Measurements from ENCODE around the gene AKT1.

The AKT1 gene

GRCh38 chr14:104826189-104826860 lies 30.8 kb upstream of the AKT1 start:
- Histone ChIP-seq H3K4me3 (peak overlapping the region; percentile 51 to 63), H3K4me1 (peaks cover 0 to 23% (median 20%) of the 10 kb centered on the region in 4 donors), H3K36me3 (no peaks in the 10 kb centered on the region), H3K9me3 (no peaks in the 10 kb centered on the region), H3K27me3 (no peaks in the 10 kb centered on the region), H3K27ac (peak overlapping the region; percentile 42 to 64)
- intact Hi-C loops (cut with DNase I; ENCODE audit: low total_unique reads) = loop anchor here (10.0 kb wide), 1 partner anchor 172 kb away; no protein-coding TSS in a partner anchor
- DNase-seq = peak; percentile 84 to 92
- TF ChIP-seq CTCF (IDR thresholded peaks at IDR 0.05) = peak; percentile 81 to 83

GRCh38 chr14:104824353-104824997 lies 28.9 kb upstream of the AKT1 start:
- DNase-seq = no peak
- Histone ChIP-seq H3K36me3 (no peaks in the 10 kb centered on the region), H3K9me3 (no peaks in the 10 kb centered on the region), H3K27ac (no peak overlapping the region), H3K27me3 (no peaks in the 10 kb centered on the region), H3K4me3 (no peak overlapping the region), H3K4me1 (peaks cover 0 to 30% (median 21%) of the 10 kb centered on the region in 4 donors)
- no peak for TF ChIP-seq CTCF (IDR thresholded peaks at IDR 0.05)
- intact Hi-C loops (cut with DNase I; ENCODE audit: low total_unique reads) = loop anchor here (10.0 kb wide), 1 partner anchor 170 kb away; no protein-coding TSS in a partner anchor

GRCh38 chr14:104822821-104823615 lies 27.5 kb upstream of the AKT1 start:
- intact Hi-C loops (cut with DNase I; ENCODE audit: low total_unique reads) = loop anchor here (2.0 to 10.0 kb wide), 2 partner anchors 54 to 168 kb away; no protein-coding TSS in a partner anchor
- TF ChIP-seq CTCF (IDR thresholded peaks at IDR 0.05) = no peak
- Histone ChIP-seq H3K4me1 (peaks cover 0 to 30% (median 20%) of the 10 kb centered on the region in 4 donors), H3K9me3 (no peaks in the 10 kb centered on the region), H3K4me3 (no peak overlapping the region), H3K36me3 (no peaks in the 10 kb centered on the region), H3K27ac (no peak overlapping the region), H3K27me3 (no peaks in the 10 kb centered on the region)
- peak in 1 of 2 donors; percentile 50 for DNase-seq

GRCh38 chr14:104821971-104822608 lies 26.5 kb upstream of the AKT1 start:
- intact Hi-C loops (cut with DNase I; ENCODE audit: low total_unique reads) = loop anchor here (2.0 to 10.0 kb wide), 2 partner anchors 53 to 167 kb away; no protein-coding TSS in a partner anchor
- Histone ChIP-seq H3K4me3 (no peak overlapping the region), H3K27ac (no peak overlapping the region), H3K27me3 (no peaks in the 10 kb centered on the region), H3K36me3 (no peaks in the 10 kb centered on the region), H3K4me1 (peaks cover 0 to 23% (median 15%) of the 10 kb centered on the region in 4 donors), H3K9me3 (no peaks in the 10 kb centered on the region)
- TF ChIP-seq CTCF (IDR thresholded peaks at IDR 0.05) = no peak
- peak in 1 of 2 donors; percentile 53 for DNase-seq

Data from tibial artery (tissue), 4 donors.